ENCODE results near the gene PTPRN2. TPM values are rescaled to one million over a fixed set of nuclear protein-coding genes. Genes with fewer than 3 reads are reported as not detected.

Gene PTPRN2
- total and polyA plus RNA-seq, 2 of the 13 experiments (the other 11 are each of a cell fraction or from before 2014, with no cell fraction given): 2.5 to 24.2 TPM

DNA sequence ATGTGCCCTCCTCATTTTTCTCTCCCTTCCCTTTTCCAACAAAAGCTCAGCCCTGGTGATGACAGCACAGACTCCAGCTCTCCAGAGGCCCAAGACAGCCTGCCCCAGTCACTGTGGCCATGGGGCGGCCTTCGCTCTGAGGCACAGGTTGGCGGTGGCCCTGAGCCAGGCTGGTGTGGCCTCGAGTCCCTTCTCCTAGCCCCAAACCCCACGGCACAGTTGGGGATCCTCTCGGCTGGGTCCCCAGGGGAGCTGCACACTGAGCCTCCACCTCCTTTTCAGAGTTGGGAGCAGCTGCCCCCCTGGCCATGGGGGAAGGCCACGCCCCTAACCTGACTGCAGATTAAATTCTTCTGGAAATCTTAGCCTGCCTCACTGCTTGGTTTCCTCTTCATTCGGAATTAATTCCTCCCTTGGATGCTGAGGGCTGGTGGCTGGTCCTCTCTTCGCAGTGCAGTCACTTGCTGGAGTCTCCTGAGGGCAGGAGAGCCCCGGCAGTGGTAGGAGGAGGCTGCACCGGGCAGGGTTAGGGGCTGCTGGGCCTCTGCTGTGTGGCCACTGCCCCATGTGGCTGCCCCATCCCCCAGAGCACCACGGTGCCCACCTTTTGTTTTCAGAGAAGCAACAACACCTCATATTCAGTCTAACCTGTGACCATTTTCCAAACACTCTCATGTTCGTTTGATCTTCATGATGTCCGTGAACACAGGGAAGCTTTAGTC lies 824.2 kb downstream of the PTPRN2 start:
- peaks cover 5% of the 10 kb centered on the region; the same call in 1 of the 2 replicates for H4K20me1 ChIP-seq (ENCODE audit: insufficient read depth, low read length)
- no TSS peak for BruUV-seq (replicated peaks)
- CTCF ChIA-PET (ENCODE audit: low intra/inter-chr PET ratio, low total read pairs): no interaction called here

DNA sequence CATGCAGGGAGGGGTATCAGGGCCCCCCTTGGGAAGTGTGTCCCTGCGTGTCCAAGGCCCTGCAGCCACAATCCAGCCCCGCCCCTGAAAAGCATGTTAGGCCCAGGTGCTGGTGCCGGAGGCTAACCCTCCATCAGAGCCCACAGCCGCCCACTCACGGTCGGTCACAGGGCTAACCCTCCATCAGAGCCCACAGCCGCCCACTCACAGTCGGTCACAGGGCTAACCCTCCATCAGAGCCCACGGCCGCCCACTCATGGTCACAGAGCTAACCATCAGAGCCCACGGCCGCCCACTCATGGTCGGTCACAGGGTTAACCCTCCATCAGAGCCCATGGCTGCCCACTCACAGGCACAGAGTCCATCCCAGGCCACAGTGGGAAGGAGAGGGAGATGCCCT lies 824.8 kb downstream of the PTPRN2 start:
- Histone ChIP-seq H3K27ac (ENCODE audit: extremely low read length, insufficient read depth, low read length) (no peak overlapping the region), H3K36me3 (replicated peaks in 1 of 2; ENCODE audit: control insufficient read depth in 1 of 2, insufficient read depth in 2 of 2, low read length in 2 of 2) (no peaks in the 10 kb centered on the region), H3K4me3 (replicated peaks in 1 of 3; ENCODE audit: insufficient read depth in 1 of 3, low read depth in 2 of 3, low read length in 3 of 3) (no peak overlapping the region), H3K27me3 (ENCODE audit: control insufficient read depth in 1 of 2, insufficient read depth in 2 of 2, low read length in 2 of 2) (no peaks in the 10 kb centered on the region; a peak in 1 of 5 replicates), H3K9ac (ENCODE audit: insufficient read depth, low read depth, low read length) (no peak overlapping the region), H4K20me1 (ENCODE audit: insufficient read depth, low read length) (peaks cover 5% of the 10 kb centered on the region; the same call in 1 of the 2 replicates), H3K79me2 (ENCODE audit: insufficient read depth, low read length) (no peaks in the 10 kb centered on the region), H2AFZ (ENCODE audit: low read length) (no peak overlapping the region), H3K9me3 (ENCODE audit: low read length) (peaks cover 18% of the 10 kb centered on the region), H3K4me2 (ENCODE audit: low read depth, low read length) (no peak overlapping the region), H3K4me1 (ENCODE audit: insufficient read depth, low read length) (no peaks in the 10 kb centered on the region)
- BruUV-seq (replicated peaks): no TSS peak
- WGBS (ENCODE audit: low lambda C conversion rate): 66% methylated on average over 7 of the region's 13 CpGs
- TF ChIP-seq ZNF768 (CRISPR knock-in tag; IDR thresholded peaks at IDR 0.05): no peak
- no peak for TF ChIP-seq ZBTB1 (CRISPR knock-in tag; IDR thresholded peaks at IDR 0.05; ENCODE audit: borderline replicate concordance)
- TF ChIP-seq, protein P1, sequence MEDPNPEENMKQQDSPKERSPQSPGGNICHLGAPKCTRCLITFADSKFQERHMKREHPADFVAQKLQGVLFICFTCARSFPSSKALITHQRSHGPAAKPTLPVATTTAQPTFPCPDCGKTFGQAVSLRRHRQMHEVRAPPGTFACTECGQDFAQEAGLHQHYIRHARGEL (CRISPR knock-in tag; IDR thresholded peaks at IDR 0.05): no peak
- TF ChIP-seq ZFYVE20 (CRISPR knock-in tag; IDR thresholded peaks at IDR 0.05; ENCODE audit: borderline replicate concordance, low read depth): no peak
- no peak for TF ChIP-seq FOXJ3 (CRISPR knock-in tag; IDR thresholded peaks at IDR 0.05; ENCODE audit: borderline replicate concordance)
- no peak for TF ChIP-seq XRCC5 (optimal IDR thresholded peaks at IDR 0.05; ENCODE audit: low read length)
- POLR2A ChIA-PET: no interaction called here
- intact Hi-C loops (cut with micrococcal nuclease; ENCODE audit: unreplicated experiment) (no loop called here), in situ Hi-C loops (cut with HindIII; ENCODE audit: extremely low pct_ligation_motif_present, low pct_unique_long_range_greater_than_20kb) (no loop called here)
- FAIRE-seq (no peak), DNase-seq (ENCODE audit: low spot score) (no peak), ATAC-seq (no peak)
- CTCF ChIA-PET (ENCODE audit: low intra/inter-chr PET ratio, low total read pairs): no interaction called here

More for the DNA sequence above, 824.2 kb downstream of the PTPRN2 start:
- Histone ChIP-seq H2AFZ (ENCODE audit: low read length) (no peak overlapping the region), H3K36me3 (replicated peaks in 1 of 2; ENCODE audit: control insufficient read depth in 1 of 2, insufficient read depth in 2 of 2, low read length in 2 of 2) (no peaks in the 10 kb centered on the region), H3K4me3 (replicated peaks in 1 of 3; ENCODE audit: insufficient read depth in 1 of 3, low read depth in 2 of 3, low read length in 3 of 3) (no peak overlapping the region), H3K27ac (ENCODE audit: extremely low read length, insufficient read depth, low read length) (no peak overlapping the region), H3K4me2 (ENCODE audit: low read depth, low read length) (no peak overlapping the region), H3K9me3 (ENCODE audit: low read length) (peaks cover 18% of the 10 kb centered on the region), H3K4me1 (ENCODE audit: insufficient read depth, low read length) (no peaks in the 10 kb centered on the region), H3K79me2 (ENCODE audit: insufficient read depth, low read length) (no peaks in the 10 kb centered on the region), H3K9ac (ENCODE audit: insufficient read depth, low read depth, low read length) (no peak overlapping the region), H3K27me3 (ENCODE audit: control insufficient read depth in 1 of 2, insufficient read depth in 2 of 2, low read length in 2 of 2) (no peaks in the 10 kb centered on the region; a peak in 1 of 5 replicates)
- POLR2A ChIA-PET: no interaction called here
- WGBS (ENCODE audit: low lambda C conversion rate): 34% methylated on average over 13 of the region's 14 CpGs
- ATAC-seq (no peak), DNase-seq (ENCODE audit: low spot score) (no peak), FAIRE-seq (no peak)
- in situ Hi-C loops (cut with HindIII; ENCODE audit: extremely low pct_ligation_motif_present, low pct_unique_long_range_greater_than_20kb): no loop called here
- TF ChIP-seq ATF7 (IDR thresholded peaks at IDR 0.05): no peak
- TF ChIP-seq ATF7 (CRISPR knock-in tag; IDR thresholded peaks at IDR 0.05): no peak
- TF ChIP-seq TBX2 (CRISPR knock-in tag; IDR thresholded peaks at IDR 0.05; ENCODE audit: borderline replicate concordance): no peak
- no peak for TF ChIP-seq HDAC6 (IDR thresholded peaks at IDR 0.05; ENCODE audit: low read depth, low read length)
- intact Hi-C loops (cut with micrococcal nuclease; ENCODE audit: unreplicated experiment): no loop called here
